Measurements from ENCODE around the gene CD101. TPM values are rescaled to one million over a fixed set of nuclear protein-coding genes. Genes with fewer than 3 reads are reported as not detected.

CD101 gene
- total RNA-seq, 1 donor from 2014 or later = 1.6 TPM

DNA sequence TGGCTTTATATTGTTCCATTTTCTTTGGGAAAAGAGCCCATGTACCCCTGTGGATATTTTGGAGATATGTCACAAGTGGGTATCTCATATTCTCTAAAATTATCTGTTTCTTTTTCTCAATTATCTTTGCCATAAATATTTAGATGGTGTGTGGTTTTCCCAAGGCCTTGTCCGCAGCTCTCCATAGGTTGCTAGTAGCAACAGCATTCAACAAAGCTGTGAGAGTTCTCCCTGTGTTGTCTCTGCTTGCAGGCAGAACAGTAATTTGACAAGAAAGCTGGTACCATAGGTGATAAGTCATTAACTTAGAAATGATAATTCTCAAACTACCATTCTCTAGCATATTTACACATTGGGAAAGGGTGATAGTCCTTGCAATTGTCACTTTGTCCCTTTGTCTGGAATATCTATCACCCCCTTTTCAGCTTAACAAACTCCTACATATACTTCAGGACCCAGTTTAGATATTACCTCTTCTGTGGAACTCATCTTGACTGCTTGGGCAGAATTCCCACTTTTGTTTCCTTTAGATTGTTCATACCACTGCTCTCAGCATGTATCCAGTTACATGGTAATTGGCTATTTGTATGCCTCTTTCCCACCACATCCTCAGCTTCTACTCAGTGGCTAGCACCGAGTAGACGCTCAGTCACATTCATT, 8.9 kb downstream of the CD101 start:
- intact Hi-C loops (cut with DNase I) = no loop called here

DNA sequence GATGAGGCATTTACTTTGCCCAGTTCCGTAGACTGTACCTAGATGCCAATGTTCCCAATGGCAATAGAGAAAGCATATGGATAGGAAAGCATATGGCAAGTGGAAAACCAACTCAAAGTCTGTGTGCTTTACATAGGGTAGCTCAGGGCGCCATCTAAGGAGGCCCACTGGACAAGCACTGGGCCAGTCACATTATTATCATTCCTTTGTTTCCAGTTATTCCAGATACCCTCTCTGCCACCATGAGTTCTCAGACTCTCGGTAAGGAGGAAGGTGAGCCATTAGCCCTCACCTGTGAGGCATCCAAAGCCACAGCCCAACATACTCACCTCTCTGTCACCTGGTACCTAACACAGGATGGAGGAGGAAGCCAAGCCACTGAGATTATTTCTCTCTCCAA, 9.8 kb downstream of the CD101 start:
- no peak for DNase-seq (ENCODE audit: low spot score)
- intact Hi-C loops (cut with DNase I) = no loop called here

More for the DNA sequence above, 8.9 kb downstream of the CD101 start:
- DNase-seq (ENCODE audit: low spot score) = no peak

DNA sequence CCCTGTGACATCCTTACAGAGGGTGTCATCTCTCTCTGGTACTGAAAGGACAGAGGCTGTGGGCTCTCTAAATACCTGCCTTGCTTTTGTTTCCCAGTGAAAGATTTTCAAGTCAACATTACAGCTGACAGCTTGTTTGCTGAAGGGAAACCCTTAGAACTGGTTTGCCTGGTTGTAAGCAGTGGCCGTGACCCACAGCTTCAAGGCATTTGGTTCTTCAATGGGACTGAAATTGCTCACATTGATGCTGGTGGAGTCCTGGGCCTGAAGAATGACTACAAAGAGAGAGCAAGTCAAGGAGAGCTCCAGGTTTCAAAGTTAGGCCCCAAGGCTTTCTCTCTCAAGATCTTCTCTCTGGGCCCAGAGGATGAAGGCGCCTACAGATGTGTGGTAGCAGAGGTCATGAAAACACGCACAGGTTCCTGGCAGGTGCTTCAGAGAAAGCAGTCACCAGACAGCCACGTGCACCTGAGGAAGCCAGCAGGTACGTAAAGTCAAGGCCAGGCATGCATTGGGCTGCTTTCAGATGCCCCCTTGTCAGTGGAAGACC, 11.8 kb downstream of the CD101 start:
- intact Hi-C loops (cut with DNase I) = no loop called here
- DNase-seq (ENCODE audit: low spot score) = no peak

DNA sequence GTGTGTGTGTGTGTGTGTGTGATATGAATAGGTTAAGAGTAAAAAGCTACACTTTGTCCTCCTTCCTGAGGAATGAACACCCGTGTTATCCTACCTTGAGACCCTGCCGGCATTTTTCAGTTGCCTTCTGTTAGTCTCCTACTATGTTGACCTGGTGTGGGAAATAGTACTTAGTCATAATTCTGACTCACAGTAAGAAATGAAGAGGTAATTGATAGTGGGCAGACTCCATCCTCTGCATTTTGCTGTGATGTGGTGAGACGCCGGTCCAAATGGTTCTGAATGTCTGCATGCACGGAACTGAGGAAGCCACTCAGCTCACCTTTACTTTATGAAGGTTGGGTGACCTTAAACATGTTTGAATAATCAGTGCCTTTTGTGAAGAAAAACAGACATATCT, 12.6 kb downstream of the CD101 start:
- DNase-seq (ENCODE audit: low spot score) = no peak
- intact Hi-C loops (cut with DNase I) = no loop called here

DNA sequence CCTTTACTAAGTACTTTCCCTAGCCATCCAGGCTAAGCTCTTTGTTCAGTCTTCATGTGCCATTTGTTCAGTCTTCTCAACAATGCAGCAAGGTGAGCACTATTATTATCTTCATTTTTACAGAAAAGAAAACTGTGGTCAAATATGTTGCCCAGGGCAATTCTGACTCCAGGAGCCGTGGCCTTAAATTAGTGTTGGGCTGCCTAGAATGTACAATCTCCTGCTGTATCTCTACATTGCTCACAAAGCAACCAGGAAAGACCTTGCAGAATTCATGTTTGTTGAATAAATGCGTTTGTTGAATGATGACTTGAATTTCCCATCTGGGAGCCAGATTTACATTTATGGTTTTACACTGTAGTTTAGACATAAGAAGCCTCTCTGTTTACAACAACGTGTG, 14.2 kb downstream of the CD101 start:
- no peak for DNase-seq (ENCODE audit: low spot score)
- intact Hi-C loops (cut with DNase I) = no loop called here

DNA sequence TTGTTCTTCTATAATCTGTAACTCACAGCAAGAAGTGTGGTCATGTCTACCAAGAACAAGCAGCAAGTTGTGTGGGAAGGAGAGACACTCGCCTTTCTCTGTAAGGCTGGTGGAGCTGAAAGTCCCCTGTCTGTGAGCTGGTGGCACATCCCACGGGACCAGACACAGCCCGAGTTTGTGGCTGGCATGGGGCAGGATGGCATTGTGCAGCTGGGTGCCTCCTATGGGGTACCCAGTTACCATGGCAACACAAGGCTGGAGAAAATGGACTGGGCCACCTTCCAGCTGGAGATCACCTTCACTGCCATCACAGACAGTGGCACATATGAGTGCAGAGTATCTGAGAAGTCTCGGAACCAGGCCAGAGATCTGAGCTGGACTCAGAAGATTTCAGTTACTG, 15.5 kb downstream of the CD101 start:
- DNase-seq (ENCODE audit: low spot score) = no peak
- intact Hi-C loops (cut with DNase I) = no loop called here

DNA sequence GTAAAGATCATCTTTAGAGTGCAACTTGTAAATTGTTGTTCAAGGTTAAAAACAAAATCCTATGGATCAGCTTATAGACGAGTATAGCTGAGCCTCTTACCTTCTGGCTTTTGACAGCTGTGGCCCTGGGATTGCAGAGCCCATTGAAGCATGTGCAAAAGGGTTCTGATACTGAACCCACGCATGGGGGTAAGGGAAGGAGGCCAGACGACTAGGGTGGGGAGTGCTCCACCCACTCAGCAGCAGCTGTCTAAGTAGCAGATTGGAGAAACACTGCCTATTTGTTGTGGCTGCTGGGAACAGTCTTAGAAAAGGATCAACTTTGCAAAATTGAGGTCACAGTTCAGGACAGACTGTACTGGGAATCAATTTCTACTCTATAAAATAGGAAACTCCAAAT, 16.1 kb downstream of the CD101 start:
- no peak for DNase-seq (ENCODE audit: low spot score)
- intact Hi-C loops (cut with DNase I) = no loop called here

DNA sequence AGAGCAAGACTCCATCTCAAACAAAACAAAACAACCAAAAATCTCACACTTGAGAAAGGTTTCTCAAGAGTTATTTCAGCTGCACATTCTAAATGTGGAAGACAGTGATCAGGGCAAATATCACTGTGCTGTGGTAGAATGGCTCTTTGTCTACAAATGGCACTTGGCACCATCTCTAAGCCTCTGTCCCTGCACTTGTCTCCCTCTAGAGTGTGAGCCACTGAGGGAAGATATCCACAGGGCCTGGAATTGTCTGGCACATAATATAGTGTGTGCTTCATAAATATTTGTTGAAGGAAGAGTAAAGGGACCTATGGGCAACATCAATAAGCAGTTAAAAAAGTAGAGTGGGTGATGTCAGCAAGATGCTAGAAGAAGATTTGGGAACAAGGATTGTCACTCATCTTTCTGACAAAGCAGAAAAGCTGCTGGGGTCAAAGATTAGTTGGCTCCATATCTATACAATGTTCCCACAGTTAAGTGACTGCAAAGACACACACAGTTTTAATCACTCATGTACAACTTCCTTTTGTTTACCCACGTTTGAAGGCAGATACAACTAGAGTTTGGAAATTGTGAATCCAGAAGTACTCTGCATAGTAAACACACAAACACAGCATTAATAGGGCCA, 19.1 kb downstream of the CD101 start:
- intact Hi-C loops (cut with DNase I) = no loop called here
- DNase-seq (ENCODE audit: low spot score) = no peak

DNA sequence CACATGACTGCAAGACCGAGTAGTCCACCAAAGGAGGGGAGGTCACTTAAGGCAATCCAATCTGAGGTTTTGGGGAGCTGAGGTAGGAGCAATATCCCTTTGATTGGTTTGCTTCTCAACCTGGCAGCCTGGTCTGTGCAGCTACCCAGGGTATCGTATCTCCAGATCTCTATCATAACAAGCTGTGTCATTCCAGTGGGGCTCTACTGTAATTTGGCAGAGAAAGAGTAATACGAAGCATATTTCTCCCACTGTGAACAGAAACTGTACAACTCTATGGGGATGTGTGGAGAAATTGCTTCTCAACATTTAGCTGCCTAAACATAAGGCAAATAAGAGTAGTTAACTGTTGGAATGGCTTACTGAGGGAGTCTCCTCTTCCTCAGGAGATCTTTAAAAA, 20.6 kb downstream of the CD101 start:
- intact Hi-C loops (cut with DNase I) = no loop called here

DNA sequence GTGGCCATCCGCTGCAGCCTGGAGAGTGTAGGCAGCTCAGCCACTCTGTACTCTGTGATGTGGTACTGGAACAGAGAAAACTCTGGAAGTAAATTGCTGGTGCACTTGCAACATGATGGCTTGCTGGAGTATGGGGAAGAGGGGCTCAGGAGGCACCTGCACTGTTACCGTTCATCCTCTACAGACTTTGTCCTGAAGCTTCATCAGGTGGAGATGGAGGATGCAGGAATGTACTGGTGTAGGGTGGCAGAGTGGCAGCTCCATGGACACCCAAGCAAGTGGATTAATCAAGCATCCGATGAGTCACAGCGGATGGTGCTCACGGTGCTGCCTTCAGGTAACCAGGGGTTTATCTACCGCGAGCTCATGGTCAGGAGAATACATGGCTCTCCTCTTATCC, 24.0 kb downstream of the CD101 start:
- DNase-seq (ENCODE audit: low spot score) = no peak
- intact Hi-C loops (cut with DNase I) = no loop called here

More for the DNA sequence above, 20.6 kb downstream of the CD101 start:
- no peak for DNase-seq (ENCODE audit: low spot score)

DNA sequence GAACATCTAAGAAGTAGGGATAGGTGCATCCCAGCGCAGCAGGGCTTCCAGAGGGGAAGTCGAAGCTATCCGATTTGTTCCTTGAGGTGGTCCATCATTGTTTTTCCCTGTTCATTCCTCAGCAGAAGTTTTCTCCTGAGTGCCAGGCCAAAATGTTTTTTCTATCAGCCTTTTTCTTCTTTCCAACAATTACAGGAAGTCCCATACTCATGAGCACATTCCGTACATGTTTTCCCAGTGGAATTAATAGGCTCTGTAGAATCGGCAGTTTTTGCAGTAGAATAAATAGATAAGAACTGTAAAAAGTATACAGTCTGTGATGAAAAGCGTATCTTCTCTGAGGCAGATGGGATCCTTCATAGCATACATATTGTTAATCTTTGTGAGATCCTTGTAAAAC, 24.8 kb downstream of the CD101 start:
- DNase-seq (ENCODE audit: low spot score) = no peak
- intact Hi-C loops (cut with DNase I) = no loop called here

DNA sequence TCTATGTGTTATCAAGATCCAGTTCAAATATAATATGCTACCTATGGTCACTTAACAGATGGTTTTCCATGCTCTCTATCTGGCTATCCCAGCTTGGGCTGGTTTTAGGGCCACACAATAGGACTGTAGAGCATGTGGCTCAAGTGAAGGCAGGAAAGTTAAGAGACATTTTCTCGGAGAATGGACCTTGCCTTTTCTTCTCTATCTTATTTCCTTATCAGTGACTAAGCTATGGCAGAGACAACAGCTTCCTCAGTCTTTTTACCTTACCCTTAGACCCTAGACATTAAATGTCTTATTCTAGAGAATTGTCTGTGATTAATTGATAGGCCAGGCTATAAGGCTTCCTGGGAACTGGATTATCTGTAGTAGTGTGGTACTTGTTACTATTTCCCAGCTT, 28.1 kb downstream of the CD101 start:
- intact Hi-C loops (cut with DNase I) = no loop called here
- DNase-seq (ENCODE audit: low spot score) = no peak

DNA sequence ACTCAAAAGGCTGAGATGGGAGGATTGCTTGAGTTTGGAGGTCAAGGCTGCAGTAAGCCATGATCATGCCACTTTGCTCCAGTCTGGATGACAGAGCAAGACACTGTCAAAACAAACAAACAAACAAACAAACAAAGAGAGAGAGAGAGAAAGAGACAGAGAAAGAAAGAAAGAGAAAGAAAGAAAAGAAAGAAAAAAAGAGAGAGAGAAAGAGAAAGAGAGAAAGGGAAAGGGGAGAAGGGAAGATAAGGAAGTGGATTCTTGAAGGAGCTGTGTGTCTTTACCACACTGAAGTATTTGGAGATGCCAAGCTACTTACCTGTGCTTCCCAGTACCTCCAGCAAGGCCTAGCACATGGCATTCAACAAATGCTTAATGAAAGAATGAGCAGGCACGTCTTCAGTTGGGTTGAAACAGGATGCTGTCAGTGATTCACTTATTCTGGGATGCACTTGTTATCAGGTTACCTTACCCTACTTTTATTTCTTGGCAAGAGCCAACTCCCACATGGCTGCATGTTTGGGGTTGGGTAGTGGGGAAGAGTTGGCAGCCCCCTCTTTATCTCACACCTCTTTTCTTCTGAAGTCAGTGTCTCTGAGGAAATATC, 28.8 kb downstream of the CD101 start:
- DNase-seq (ENCODE audit: low spot score) = no peak
- intact Hi-C loops (cut with DNase I) = no loop called here

DNA sequence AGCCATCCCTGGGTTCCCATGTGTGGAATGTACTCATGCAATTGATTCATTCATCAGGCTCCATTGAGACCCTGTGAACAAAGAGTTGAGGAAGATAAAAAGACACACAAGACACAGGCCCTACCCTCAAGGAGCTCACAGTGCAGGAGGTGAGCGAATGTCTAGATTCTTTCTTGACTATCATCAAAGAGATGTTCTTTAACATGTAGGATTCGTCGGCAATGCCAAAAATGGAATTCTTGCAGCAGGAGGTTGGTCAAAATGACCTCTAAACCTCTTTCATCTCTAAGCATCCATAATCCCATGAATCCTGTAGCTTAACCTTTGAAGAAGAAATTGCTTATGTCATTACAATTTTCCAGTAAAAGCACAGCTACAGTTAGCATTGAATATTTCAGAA, 30.7 kb downstream of the CD101 start:
- intact Hi-C loops (cut with DNase I) = no loop called here
- DNase-seq (ENCODE audit: low spot score) = no peak

DNA sequence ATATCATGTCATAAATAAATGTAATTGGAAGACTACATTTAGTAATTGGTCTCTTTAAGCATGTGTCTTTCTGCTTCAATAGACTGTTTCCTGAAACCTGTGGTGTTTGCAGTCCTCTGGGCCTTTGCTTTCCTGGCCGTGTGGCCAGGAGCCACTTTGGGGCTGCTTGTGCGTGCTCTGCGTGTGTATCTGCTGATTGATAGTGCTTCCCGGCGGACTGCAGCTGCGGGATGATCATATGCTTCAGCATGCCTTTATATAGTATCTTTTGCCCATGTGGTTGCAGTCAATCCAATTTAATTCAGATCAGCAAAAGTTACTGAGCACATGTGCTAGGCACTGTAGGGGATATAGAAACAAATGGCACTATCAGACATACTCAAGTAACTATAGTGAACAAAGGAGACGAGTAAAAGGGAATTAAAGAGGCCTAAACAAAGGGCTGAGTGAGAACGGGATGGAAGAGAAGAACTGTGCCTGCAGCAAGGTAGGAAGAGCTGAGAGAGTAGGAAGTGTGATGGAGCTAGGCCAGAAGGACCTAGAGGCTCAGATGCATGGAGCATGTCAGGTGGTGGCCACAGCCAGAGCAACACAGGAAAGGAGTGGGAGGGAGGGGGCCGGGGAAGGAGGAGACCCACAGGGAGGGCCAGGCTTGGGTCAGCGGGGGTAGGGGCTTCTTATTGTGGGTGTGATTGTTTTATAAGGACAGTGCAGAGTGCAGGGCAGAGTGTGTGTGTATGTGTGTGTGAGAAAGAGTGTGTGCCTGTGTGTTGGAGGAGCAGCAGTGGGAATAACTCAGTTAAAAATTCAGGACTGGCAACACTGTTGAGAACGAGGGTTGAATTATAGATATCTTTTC, 31.4 kb downstream of the CD101 start:
- DNase-seq (ENCODE audit: low spot score) = no peak
- intact Hi-C loops (cut with DNase I) = no loop called here

DNA sequence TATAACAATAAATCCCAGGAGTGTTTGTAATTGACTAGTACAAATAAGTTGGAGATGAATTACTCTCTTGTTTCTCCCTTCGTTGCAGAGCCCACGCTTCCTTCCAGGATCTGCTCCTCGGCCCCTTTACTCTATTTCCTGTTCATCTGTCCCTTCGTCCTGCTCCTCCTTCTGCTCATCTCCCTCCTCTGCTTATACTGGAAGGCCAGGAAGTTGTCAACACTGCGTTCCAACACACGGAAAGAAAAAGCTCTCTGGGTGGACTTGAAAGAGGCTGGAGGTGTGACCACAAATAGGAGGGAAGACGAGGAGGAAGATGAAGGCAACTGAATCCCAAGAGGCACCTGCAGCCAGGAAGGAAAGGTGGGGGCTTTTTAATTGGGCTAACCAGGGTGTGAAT, 32.2 kb downstream of the CD101 start:
- DNase-seq (ENCODE audit: low spot score) = no peak
- intact Hi-C loops (cut with DNase I) = no loop called here

DNA sequence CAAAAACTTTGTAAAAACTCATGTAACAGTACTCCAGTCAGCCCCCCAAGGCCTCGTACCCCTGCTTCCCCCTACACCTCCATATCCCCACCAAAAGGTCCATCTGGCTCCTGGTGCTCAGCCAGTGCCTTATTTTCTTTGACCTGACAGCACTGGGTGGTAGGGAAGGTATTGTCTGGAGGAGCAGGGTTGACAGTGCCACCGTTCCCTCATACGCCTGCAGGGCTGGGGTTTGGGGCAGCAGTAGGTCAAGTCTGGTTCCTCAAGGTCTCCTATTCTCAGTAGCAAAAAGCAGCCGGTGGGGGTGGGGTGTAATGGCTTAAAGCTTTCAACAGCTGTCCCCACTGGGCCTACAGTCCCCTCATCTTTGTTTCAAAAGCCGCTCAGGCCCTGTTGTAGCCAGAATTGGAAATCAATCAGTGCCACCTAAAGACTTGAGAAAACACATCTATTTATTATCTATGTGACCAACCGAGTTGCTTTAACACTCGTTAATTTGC, 33.3 kb downstream of the CD101 start:
- DNase-seq (ENCODE audit: low spot score) = no peak
- intact Hi-C loops (cut with DNase I) = no loop called here

DNA sequence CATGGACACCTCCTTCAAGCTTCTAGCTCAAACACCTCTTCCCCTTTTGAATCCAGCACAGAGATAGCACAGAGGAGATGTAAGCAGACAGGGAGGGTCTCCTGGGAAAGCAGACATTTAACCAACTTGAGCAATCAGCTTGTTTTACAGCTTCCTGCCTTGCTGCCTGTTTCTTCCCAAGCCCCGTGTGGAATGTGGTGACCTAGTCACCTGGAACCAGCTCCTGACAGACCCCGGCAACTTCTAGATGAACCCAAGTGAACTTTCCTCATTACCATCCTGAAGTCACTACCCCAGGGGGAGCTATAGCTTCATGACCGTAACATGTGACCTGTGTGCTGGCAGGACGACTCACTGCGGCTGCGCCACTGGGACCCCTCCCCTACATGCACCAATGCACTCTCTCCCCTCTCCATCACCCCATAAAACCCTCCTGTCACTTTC, 34.5 kb downstream of the CD101 start:
- intact Hi-C loops (cut with DNase I) = no loop called here
- no peak for DNase-seq (ENCODE audit: low spot score)

DNA sequence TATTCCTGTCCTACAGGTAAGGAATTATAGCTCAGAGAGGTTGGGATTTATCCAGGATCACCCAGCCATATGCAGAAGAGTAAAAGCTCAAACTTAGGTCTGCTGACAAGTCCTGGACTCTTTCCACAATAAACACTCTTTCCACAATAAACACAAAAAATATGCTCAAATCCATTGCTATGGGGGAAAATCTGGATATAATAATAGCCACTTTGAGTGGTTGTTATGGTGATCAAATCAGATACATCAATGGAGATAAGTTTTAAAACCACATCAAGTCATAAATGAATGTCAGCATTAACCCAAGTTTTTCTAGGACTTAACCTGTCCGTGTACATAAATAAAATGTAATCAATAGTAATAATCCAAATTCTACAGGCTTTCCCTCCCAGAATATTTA, 36.2 kb downstream of the CD101 start:
- DNase-seq (ENCODE audit: low spot score) = no peak
- intact Hi-C loops (cut with DNase I) = no loop called here

DNA sequence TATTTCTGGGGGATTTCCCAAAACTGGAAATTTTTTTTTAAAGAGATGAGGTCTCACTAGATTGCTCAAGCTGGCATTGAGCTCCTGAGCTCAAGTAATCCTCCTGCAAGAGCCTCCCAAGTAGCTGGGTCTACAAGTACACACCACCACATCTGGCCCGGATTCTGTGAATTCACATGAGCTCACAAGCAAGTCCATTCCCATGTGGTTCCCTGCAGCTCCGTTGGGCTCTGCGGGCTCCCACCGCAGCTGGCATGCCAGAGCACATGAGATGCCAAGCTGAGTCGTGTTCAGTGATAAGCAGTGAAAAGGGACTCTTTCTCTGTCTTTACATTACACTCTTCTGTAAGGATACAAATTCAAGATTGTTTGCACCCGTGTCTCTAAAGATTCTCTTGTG, 36.7 kb downstream of the CD101 start:
- no peak for DNase-seq (ENCODE audit: low spot score)
- intact Hi-C loops (cut with DNase I) = no loop called here

Measured in cardiac septum (tissue), 1 donor.